ENCODE data around the gene KRTAP10-1.
"Not testable (repeated sequence)": the region's sequence is repeated elsewhere in the genome, so short reads cannot be mapped to it uniquely, and the experiment has no call there.

Gene KRTAP10-1

DNA sequence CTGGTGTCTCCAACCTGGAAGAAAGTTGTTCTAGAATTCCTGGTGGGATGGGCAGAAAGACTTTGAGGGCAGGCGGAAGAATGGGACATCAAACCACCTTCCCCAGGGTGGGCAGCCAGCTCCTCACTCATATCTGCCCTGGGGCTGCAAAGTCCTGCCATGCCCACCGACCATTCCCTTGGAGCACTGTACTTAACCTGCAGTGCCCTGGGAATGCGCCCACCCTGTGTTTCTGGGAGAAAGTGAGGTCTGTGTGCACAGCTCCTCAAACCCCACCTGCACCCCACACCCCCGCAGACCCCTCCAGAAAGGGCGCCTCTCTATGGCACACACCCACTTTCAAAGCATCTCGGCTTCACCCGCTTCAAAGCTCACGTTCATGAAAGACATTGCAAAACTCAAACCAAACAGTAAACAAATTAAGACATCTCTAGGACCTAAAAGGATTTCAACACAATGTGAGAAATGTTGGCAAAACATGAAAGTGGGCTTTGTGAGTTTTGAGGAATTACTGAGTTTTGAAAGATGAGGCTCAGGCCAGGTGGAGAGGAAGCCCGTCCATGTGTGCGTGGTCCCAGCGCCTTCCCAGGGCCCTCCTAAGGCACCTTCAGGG is 25.1 kb downstream of the KRTAP10-1 start:
- no peak for DNase-seq

DNA sequence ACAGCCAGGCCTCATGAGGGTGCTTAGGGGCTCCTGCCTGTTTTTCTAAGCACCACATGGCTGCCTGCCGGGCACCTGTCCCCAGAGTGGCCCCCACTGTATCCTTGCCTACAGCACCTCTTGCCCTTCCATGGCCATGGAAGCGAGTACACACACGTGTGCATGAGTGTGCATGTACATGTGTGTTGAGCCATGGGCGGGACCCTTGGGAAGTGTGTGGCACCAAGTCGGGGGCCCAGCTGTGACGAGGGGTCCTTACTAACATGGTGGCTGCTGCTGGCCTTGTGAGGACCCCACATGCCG is 25.8 kb downstream of the KRTAP10-1 start:
- no peak for DNase-seq

DNA sequence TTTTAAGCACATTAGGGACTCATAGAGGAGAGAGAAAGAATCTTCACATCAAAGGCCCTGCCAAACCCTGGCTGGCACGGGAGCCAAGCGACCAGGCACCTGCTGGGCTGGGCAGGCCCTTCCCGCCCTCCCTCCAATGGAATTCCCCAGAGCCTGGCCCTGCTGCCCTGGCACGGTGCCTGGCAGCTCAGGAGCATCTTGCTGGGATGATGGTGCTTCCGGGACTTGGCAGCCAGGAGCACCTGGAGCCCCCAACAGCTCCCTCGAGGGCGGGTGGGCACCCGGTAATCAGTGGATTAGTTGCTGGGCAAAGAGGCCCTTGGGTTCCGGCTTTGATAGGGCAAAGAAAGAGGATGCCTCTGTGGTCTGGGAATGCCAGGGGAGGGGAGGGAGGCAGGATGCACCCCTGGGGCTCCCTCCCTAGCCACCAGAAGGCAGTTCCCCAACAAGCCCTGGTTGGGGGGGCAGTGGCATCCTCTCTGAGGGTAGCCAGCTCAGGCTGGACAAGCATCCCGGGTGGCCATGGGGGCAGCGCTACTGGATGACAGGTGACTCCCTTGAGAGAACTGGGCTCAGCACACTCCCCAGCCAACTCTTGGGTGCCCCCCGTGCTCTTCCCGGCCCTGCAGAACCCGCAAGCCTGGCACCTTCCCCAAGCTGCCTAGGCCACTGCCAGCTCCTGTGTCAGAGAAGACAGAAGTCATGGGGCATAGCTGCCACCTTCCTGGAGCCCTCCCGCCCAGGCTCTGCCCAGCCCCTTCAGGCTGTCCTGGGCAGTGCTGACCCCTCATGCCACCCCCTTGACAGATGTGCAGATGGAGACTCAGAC is 26.4 kb downstream of the KRTAP10-1 start:
- no peak for DNase-seq

DNA sequence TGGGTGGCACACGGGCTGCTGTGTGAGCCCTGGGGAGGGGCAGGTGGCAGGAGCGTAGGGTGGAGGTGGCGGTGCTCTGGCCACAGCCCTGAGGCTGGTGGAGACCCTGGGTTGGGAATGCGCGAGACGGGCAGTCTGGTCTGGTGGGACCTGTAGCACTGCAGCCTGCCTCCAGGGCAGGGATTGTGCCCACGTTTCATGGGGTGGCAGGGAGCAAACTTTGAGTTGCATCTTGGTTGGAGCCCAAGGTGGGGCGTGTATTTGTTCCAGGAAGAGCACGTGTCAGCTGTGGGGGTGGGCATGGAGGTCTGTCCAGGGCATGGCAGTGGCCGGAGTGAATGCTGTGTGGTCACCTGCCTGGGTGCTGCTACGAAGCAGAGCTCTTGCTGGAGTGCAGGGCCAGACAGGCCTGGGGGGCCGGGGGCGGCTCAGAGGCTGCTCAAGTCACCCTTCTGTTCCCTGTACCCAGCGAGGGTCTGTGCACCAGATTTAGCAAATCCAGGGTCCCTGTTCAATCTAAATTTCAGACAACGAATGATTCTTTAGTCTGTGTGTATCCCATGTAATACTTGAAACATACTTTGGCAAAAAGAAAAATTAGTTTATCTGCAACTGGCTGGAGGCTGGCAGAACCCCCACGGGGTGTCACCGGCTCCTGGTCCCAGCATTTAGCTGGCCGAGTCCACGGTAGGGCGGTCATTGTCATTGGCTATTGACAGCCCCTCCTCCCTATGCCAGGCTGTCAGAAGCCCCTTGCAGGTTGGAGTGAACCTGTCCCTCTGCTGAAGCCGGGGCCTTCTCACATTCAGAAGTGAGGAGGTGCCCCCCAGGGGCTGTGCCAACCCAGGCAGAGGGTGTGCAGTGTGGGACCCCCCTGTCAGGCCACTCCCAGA is 27.3 kb downstream of the KRTAP10-1 start:
- no peak for DNase-seq

DNA sequence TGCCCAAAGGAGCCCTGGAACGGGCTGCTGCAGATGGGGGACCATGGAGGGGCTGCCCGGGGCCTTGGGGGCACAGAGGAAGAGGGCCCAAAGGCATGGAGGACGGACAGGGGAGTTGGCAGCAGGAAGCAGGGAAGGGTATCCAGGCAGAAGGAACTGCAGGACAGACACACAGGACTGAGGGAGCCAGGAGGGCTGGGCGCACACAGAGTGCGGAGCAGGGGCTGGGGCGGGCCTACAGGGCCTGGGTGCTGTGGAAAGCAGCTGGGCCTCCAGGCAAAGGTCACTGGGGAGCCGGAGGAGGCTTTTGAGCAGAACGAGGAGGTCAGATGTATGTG is 28.1 kb downstream of the KRTAP10-1 start:
- DNase-seq = no peak

DNA sequence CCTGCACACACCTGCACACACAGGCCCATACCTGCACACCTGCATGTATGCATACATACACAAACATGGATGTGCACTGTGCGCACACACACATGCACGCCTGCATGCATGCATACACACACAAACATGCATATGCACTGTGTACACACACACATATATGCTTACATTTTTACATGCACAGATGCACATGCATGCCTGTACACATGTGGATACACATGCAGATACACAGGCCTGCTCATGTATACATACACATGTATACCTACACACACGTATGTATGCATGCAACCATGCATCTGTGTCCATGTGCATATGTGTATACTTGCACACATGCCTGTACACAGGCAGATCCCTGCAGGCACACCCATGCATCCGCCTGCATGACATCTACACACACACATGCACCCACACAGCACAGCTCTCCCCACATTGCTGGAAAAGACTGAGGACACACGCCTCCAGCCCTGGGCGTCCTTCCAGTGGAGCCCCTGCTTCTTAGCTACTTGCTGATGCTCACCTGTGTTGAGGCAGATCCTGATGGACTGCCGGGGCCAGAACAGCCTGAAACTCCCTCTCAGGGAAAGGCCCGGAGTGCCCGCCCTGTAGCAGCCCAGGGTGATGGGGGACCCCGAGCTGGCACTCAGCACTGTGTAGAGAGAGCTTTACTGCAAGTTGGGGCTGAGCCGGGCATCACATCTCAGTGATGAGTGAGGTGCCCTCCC is 28.6 kb downstream of the KRTAP10-1 start:
- no peak for DNase-seq

DNA sequence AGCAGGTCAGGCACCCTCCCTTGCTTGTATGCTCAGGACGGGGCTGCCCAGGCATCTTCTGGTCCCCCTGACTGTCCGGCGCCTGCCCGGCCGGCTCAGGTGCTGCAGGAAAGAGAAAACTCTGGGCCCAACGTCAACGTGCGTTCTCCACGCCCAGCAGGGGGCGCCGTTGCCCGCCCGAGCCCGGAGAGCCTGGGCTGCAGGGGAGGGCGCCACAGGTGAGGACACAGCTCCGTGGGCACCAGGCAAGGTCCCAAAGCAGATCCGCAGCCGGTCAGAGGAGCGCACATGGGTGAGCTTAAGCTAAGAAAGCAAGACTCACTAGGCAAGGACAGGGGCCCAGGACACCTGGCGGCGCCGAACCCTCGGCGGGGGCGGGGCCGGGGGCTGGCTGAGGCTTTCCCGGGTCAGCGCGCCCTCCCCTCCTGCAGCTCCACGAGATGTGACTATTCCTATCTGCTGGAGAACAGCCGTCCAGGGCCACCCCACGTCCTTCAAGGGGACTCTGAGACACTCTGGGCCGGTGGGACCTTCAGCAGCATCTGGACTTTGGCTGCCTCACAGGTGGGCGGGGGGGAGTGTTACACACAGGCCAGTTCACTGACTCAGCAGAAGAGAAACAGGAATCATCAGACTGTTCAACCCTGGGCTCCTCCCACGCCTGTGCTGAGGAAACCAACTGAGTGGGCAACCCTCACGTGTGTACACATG is 29.3 kb downstream of the KRTAP10-1 start:
- DNase-seq = peak; percentile 28 to 62

DNA sequence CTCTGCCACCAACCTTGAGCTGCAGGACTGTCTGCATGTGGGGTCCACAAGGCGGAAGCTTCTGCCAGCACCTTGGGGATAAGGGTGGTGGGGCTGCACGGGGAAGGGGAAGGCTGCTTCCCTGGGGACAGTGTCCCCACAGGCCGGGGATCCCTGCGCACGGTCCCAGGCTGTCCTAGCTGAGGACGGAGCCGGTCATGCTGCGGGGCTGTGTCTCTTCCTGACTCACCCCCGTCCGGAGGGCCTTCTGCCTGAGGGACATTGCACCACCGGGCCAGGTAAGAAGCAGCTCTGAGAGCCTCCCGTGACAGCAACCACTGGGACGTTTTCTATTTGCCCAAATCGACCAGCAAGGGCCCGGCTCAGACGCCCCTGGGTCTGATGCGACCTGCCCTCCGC is 29.9 kb downstream of the KRTAP10-1 start:
- no peak for DNase-seq

DNA sequence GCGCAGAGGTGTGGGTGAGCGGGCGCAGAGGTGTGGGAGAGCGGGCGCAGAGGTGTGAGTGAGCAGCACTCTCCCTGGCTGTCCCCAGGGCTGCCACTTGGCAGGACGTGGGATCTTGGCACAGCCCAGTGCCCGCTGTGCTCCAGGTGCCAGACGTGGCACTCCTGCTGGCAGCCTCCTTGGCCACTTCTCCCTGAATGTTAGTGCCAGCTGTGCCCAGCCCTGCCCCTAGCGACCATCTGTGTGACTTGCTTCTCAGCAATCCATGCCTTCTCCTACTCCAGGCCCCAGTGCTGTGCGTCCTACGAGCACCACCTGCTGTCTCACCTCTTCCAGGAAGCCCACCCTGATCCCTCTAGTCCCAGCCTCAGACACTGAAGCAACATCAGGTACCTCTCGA is 30.5 kb downstream of the KRTAP10-1 start:
- DNase-seq = no peak

DNA sequence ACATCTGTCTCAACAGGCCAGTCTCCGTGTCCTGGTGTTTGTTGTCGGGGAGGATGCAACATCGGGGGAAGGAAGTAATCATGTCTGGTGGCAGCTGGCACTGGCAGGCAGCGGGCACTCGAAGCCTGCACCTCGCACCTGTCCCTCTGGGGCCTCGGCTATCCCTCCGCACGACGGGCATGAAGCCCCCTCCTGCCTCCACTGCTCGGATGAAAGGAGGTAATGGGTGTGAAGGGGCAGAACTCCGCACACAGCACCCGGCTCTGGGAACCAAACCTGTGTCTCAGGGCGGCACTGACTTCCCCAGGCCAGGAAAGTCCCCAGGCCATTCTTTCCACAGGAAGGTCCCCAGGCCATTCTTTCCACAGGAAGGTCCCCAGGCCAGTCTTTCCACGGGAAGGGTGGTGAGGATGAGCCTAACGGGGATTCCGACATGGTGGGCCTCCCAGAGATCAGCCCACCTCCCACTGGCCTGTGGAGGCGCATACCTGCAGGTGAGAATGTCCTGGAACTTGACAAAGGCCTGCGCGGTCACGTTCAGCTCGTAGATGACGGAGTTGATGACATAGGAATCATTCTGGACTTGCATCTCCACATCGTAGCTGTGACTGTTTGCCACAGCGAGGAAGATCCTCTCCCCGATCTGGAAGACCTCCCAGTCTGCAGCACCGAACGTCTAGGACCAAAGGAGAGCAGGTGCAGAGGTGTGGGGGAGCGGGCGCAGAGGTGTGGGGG is 31.1 kb downstream of the KRTAP10-1 start:
- no peak for DNase-seq

DNA sequence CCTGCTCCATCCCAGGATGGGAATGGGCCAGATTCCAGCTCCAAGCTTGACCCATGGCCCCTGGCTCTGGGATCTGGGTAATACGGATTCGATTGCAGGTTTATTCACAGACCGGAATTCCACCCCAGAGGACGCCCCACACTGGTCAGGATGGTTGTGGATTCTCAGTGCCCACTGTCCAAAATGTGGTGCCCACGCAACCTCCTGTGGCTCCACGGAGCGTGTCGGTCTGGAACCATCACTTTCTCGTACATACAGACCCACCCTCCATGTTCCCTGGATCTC is 31.6 kb downstream of the KRTAP10-1 start:
- DNase-seq = no peak

DNA sequence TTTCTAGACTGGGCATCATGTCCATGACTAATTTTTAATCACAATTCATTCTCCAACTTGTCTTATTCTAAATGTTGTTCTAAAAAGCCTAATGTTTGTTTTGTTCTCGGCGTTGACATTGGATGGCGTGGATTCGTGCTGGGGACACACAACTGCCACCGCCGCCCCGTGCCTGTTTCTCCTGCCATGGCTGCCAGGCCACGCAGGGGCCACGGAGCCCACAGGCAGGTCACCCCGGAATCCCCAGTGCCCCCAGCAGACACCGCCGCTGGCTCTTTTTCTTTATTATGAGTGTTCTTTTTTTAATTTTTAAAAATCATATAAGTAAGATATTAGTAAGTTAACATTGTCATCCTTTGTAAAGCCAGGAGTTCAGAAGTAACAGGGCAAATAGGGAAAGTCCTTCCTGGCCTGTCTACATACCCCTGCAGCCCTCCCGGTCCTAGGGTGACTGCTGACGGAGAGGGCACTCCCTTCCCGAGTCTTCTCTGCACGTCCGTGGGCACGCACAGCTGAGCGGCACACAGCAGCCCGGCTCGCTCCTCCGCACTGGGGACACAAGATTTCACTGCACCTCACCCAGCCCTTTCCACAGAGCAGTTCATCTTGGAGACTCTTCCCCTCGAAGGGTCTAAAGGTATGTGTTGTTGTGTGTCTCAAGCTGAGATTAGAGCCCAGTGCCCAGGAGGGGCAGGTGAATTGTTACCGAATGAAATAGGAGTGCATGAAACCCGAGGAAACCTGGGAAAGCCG is 32.1 kb downstream of the KRTAP10-1 start:
- no peak for DNase-seq

DNA sequence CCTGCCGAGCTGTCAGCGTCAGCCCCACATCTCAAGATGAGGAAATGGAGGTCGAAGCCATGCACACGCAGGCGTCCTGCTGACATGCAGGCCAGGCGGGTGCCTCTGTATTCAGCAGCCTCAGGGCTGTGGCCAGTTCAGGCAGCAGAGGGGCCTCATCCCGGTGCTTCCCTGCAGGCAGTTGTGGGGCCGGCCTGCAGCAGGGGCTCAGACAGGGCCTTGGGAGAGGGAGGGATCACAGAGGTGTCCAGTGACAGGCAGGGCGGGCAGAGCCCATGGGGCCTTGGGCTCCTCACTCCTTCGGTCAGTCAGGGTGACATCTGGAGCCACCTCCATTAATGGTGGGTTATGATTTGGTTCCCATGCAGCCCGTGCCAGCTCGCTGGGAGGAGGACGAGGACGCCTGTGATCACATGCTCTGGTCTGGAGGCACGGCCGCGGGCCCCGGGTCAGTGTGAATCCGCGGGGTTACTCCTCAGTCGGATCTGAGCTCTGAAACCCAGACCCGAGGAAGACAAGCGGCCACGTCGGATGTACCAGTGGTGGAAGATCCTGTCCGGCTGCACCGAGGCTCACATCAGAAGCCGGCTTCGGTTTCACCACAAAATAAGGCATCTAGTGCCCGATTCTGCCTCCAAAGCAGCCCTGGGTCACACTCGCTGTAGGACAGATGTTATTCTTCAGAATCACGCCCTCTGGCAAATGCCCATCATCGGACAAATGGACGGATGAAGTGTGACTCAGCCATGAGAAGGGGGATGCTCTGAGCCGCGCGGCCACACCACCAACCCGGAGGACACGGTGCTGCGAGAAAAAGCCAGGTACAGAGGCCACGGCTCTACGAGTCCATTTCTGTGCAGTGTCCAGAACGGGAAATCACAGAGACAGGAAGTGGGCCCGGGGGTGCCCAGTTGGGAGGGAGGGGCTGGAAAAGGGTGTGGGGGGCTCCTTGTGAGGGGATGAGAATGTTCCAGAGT is 33.4 kb downstream of the KRTAP10-1 start:
- no peak for DNase-seq

DNA sequence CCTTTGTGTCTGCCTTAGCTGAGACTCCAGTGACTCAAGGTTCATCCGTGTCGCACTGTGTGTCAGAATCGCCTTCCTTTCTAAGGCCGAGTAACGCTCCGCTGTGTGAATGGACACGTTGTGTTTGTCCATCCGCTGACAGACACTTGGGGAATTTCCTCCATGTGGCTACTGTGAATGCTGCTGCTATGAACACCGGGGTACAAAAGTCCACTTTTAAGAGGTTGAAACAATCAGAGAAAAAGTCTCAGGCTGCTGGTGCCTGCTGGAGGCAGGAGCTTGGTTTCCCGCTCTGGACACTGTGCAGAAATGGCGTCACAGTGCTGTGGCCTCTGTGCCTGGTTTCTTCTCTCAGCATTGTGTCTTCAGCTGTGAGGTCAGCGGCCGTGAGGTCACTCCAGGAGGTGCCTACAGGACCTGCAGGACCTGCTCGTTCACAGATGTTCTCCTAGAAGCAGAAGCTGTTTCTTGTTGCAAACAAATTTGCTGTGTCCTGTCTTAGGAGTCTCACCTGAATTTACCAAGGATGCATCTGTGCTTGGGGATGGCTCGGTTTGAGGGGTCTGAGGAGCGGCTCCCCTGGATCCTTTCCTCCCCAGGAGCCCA is 34.2 kb downstream of the KRTAP10-1 start:
- DNase-seq = no peak

DNA sequence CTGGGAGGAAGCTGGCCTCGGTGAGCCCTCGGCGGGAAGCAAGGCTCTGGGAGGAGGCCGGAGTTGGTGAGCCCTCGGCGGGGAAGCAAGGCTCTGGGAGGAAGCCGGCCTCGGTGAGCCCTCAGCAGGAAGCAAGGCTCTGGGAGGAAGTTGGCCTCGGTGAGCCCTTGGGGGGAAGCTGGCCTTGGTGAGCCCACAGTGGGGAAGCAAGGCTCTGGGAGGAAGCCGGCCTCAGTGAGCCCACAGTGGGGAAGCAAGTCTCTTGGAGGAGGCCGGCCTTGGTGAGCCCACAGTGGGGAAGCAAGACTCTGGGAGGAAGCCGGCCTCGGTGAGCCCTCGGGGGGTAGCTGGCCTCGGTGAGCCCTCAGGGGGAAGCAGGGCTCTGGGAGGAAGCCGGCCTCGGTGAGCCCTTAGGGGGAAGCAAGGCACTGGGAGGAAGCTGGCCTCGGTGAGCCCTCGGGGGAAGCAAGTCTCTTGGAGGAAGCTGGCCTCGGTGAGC is 36.0 kb downstream of the KRTAP10-1 start:
- no peak for DNase-seq

DNA sequence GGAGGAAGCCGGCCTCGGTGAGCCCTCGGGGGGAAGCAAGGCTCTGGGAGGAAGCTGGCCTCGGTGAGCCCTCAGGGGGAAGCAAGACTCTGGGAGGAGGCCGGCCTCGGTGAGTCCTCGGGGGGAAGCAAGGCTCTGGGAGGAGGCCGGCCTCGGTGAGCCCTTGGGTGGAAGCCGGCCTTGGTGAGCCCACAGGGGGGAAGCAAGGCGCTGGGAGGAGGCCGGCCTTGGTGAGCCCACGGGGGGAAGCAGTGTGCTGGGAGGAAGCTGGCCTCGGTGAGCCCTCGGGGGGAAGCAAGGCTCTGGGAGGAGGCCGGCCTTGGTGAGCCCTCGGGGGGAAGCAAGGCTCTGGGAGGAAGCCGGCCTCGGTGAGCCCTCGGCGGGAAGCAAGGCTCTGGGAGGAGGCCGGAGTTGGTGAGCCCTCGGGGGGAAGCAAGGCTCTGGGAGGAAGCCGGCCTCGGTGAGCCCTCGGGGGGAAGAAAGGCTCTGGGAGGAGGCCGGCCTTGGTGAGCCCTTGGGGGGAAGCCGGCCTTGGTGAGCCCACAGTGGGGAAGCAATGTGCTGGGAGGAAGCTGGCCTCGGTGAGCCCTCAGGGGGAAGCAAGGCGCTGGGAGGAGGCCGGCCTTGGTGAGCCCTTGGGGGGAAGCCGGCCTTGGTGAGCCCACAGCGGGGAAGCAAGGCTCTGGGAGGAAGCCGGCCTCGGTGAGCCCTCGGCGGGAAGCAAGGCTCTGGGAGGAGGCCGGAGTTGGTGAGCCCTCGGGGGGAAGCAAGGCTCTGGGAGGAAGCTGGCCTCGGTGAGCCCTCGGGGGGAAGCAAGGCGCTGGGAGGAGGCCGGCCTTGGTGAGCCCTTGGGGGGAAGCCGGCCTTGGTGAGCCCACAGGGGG is 36.7 kb downstream of the KRTAP10-1 start:
- DNase-seq = not testable (repeated sequence)

DNA sequence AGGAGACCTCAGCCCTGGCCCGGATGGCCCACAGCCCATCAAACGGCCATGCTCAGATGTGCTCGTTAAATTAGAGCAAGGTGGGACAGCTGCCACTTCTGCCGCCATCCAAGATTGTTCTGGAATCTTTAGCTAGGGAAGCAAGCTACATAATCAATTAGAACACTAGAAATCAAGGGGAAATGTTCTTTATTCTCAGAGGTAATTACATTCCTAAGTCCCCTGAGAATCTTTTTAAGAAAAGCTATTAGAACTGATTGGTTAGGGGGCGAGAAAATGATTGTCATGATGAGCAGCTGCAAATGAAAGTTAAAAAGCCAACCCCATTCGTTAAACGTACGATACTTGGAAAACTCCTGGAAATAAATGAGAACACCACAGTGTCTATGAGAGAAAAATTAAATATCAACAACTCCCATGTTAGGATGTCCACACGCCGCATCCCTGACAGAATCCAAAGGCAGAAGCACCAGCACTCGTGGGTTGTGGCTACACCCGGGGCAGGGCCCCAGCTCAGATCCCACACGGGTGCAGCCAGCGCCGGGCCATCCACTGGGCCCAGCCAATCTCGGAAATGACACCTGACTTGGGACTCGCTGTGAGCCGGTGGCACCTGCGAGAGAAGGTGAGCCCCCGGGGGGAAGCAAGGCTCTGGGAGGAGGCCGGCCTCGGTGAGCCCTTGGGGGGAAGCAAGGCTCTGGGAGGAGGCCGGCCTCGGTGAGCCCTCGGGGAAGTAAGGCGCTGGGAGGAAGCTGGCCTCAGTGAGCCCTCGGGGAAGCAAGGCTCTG is 37.6 kb downstream of the KRTAP10-1 start:
- no peak for DNase-seq

DNA sequence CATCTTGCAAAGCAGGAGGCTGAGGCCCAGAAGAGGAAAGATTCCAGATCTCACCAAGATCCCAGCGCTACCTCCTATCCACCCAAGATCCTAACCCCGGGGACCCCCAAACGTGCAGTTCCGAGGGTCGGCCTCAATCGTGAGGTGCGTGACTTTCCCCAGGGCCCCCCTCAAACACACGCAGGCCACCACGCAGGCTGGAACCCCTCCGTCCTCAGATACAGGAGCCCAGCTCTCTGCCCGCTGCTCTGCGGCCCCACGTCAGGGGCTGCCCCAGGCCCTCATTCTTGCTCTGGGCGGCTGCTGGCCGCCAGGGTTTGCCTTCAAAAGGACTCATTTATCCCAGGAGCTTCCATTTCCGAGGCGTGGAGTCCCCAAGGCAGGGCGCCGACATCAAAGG is 39.9 kb downstream of the KRTAP10-1 start:
- no peak for DNase-seq

All from NCI-H1930 (cell line).